ENCODE data around the gene NDUFS2. TPM values are rescaled to one million over a fixed set of nuclear protein-coding genes. Genes with fewer than 3 reads are reported as not detected.

The NDUFS2 gene
- total and polyA plus RNA-seq, 9 of the 15 experiments (the other 6 are each of a cell fraction or from before 2014, with no cell fraction given), result 70.0 to 176 (median 141) TPM

- no peak for TF ChIP-seq ZNF12 (CRISPR knock-in tag; IDR thresholded peaks at IDR 0.05)
- peak; percentile 98 for TF ChIP-seq EP400 (IDR thresholded peaks at IDR 0.05)
- TF ChIP-seq POLR2A (conservative IDR thresholded peaks at IDR 0.05), result peak; percentile 95
- TF ChIP-seq SP1 (CRISPR knock-in tag; IDR thresholded peaks at IDR 0.05), result peak; percentile 97
- TF ChIP-seq ZBTB26 (CRISPR knock-in tag; IDR thresholded peaks at IDR 0.05), result no peak
- TF ChIP-seq ARID4B (CRISPR knock-in tag; IDR thresholded peaks at IDR 0.05), result peak; percentile 83
- TF ChIP-seq SMAD3 (CRISPR knock-in tag; conservative IDR thresholded peaks at IDR 0.05), result no peak
- peak; percentile 98 for TF ChIP-seq ESRRA (IDR thresholded peaks at IDR 0.05; ENCODE audit: borderline replicate concordance, low read depth)
- TF ChIP-seq NKRF (IDR thresholded peaks at IDR 0.05; ENCODE audit: borderline replicate concordance), result peak; percentile 91
- TF ChIP-seq ZNF592 (IDR thresholded peaks at IDR 0.05), result peak; percentile 91
- TF ChIP-seq CTCF (IDR thresholded peaks at IDR 0.05 in 2 of 3, conservative IDR thresholded peaks at IDR 0.05 in 1 of 3; ENCODE audit: insufficient read depth in 2 of 3, low read depth in 1 of 3, low read length in 3 of 3), result peak; percentile 81 to 87 (median 82)
Observed at GRCh38 chr1:161177112-161177935, 24.8 kb upstream of the NDUFS2 start, which contains the start of gene B4GALT3 (continued).
